Endodermal cell (in vitro differentiated cells): Measurements from ENCODE around the gene POU2AF1. TPM values are rescaled to one million over a fixed set of nuclear protein-coding genes. Genes with fewer than 3 reads are reported as not detected.

Source experiments
- DNase-seq: peaks from one replicate; pipeline ENCODE4 v3.0.0-alpha.2; 2017
- H3K27ac ChIP-seq: 2 replicates; pipeline ENCODE4 v1.5.1; 2013; ENCODE audit warnings: mild to moderate bottlenecking, low read depth, low read length, moderate library complexity
- H3K27me3 ChIP-seq: 2 replicates; pipeline ENCODE4 v1.6.1; 2013; ENCODE audit warnings: mild to moderate bottlenecking, low read length, moderate library complexity; ENCODE audit not compliant: insufficient read depth, control insufficient read depth, poor library complexity, severe bottlenecking
- H3K36me3 ChIP-seq: 2 replicates; pipeline ENCODE4 v1.7.0; 2013; ENCODE audit warnings: mild to moderate bottlenecking, low read length, moderate library complexity; ENCODE audit not compliant: control insufficient read depth, insufficient read depth
- H3K4me1 ChIP-seq: one replicate; pipeline ENCODE4 v1.7.0; 2013; ENCODE audit warnings: low read length; ENCODE audit not compliant: control insufficient read depth, insufficient read depth
- H3K4me3 ChIP-seq: 2 replicates; pipeline ENCODE4 v1.5.1; 2013; ENCODE audit warnings: mild to moderate bottlenecking, low read length, moderate library complexity
- H3K9ac ChIP-seq: 2 replicates; pipeline ENCODE4 v1.6.1; 2013; ENCODE audit warnings: mild to moderate bottlenecking, low read length, moderate library complexity; ENCODE audit not compliant: poor library complexity, severe bottlenecking; ENCODE audit errors: extremely low read depth
- H3K9me3 ChIP-seq: 2 replicates; pipeline ENCODE4 v1.6.1; 2013; ENCODE audit warnings: mild to moderate bottlenecking, low read length, moderate library complexity; ENCODE audit not compliant: control insufficient read depth
- H3K27ac Mint-ChIP-seq: 2 replicates; pipeline ENCODE4 v1.8.0; 2020; ENCODE audit warnings: mixed read lengths
- H3K27me3 Mint-ChIP-seq: 2 replicates; pipeline ENCODE4 v1.8.0; 2021; ENCODE audit warnings: mild to moderate bottlenecking, mixed read lengths; ENCODE audit not compliant: insufficient read depth
- H3K36me3 Mint-ChIP-seq: 2 replicates; pipeline ENCODE4 v1.8.0; 2020; ENCODE audit warnings: low read depth, mixed read lengths
- H3K4me1 Mint-ChIP-seq: 2 replicates; pipeline ENCODE4 v1.8.0; 2020; ENCODE audit warnings: mixed read lengths
- H3K4me3 Mint-ChIP-seq: 2 replicates; pipeline ENCODE4 v1.8.0; 2020; ENCODE audit warnings: mild to moderate bottlenecking, moderate library complexity, mixed read lengths
- H3K9me3 Mint-ChIP-seq: 2 replicates; pipeline ENCODE4 v1.8.0; 2020; ENCODE audit warnings: mild to moderate bottlenecking, mixed read lengths
- WGBS, 2 experiments: methylation state at CpG; one replicate each; pipeline versions ENCODE4 v1.1.5 to v1.1.7; 2013; ENCODE audit warnings: missing lambda C conversion rate in 2 of 2, mixed read lengths in 1 of 2; ENCODE audit not compliant: insufficient coverage in 1 of 2, insufficient read length in 1 of 2; 5-methylcytosine and 5-hydroxymethylcytosine counted together
- total RNA-seq, 2 donors: library from RNA; stranded (reverse); fragmentation: NEBNext Ultra II Directional in 1 of 2; extraction: Animal tissue kit (Norgen Biotek cat#: 25700) in 1 of 2; gene quantifications; 2 replicates in 1 of 2; 3 replicates in 1 of 2; pipeline ENCODE4 v1.2.1, GENCODE V29; 2021
- TF ChIP-seq, protein P1 (sequence below): fragments of 200-600 bp; sonication (generic); conservative IDR thresholded peaks from 2 replicates; pipeline ENCODE4 v1.5.0; 2021; ENCODE audit warnings: antibody characterized with exemption, mild to moderate bottlenecking

Gene POU2AF1
- total RNA-seq, 2 donors from 2014 or later = 0.46 to 0.77 TPM

DNA sequence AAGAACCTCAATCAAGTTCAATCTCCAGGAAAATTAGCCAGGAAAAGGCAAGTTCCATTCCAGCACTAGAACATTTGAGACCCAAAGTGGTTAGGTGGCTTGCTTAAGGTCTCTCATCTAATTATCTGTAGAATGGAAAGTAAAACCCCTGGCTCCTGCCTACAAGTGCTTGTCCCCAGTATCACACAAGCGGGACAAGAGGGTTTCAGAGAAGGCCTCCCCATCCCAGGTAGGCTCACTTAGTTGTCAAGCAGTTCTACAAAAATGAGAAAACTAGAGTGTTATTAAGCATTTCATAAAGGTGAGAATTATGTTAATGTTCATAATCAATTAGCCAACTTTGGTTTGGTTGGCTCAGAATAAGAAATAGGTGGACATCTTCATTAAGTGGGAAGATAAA, 5.5 kb downstream of the POU2AF1 start:
- no peak for DNase-seq
- Histone ChIP-seq H3K9ac (no peak overlapping the region), H3K27me3 (peaks cover 11% of the 10 kb centered on the region), H3K27ac (no peak overlapping the region), H3K36me3 (no peaks in the 10 kb centered on the region), H3K4me3 (no peak overlapping the region), H3K9me3 (no peaks in the 10 kb centered on the region), H3K4me1 (no peaks in the 10 kb centered on the region)
- 100% methylated on average over 1 of the region's 1 CpG for WGBS, 2 experiments
- H3K9me3 Mint-ChIP-seq = no peaks in the 10 kb centered on the region
- no peak overlapping the region for H3K4me3 Mint-ChIP-seq
- TF ChIP-seq, protein P1, sequence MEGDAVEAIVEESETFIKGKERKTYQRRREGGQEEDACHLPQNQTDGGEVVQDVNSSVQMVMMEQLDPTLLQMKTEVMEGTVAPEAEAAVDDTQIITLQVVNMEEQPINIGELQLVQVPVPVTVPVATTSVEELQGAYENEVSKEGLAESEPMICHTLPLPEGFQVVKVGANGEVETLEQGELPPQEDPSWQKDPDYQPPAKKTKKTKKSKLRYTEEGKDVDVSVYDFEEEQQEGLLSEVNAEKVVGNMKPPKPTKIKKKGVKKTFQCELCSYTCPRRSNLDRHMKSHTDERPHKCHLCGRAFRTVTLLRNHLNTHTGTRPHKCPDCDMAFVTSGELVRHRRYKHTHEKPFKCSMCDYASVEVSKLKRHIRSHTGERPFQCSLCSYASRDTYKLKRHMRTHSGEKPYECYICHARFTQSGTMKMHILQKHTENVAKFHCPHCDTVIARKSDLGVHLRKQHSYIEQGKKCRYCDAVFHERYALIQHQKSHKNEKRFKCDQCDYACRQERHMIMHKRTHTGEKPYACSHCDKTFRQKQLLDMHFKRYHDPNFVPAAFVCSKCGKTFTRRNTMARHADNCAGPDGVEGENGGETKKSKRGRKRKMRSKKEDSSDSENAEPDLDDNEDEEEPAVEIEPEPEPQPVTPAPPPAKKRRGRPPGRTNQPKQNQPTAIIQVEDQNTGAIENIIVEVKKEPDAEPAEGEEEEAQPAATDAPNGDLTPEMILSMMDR = no peak
- no peaks in the 10 kb centered on the region for H3K4me1 Mint-ChIP-seq
- H3K36me3 Mint-ChIP-seq = no peaks in the 10 kb centered on the region
- H3K27ac Mint-ChIP-seq = no peak overlapping the region
- H3K27me3 Mint-ChIP-seq = peaks cover 17% of the 10 kb centered on the region

DNA sequence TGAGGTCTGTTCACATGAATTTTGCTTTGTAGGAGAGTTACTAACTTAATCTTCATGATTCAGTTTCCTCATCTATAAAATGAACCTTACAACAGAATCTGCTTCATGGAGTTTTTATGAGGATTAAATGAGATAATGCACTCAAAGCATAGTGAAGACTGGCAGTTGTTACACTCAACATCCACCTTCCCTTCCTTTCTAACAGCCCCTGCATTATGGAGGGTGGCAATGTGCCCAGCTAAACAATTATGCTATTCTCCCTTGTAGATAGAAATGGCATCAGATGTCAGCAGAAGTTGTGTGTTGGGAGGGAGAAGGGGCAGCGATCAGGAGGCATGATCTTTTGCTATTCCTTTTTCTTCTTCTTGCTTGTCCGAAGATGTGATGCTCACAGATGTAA, 6.5 kb downstream of the POU2AF1 start:
- H3K4me3 ChIP-seq = no peak overlapping the region
- Mint-ChIP-seq H3K9me3 (no peaks in the 10 kb centered on the region), H3K36me3 (no peaks in the 10 kb centered on the region), H3K27me3 (peaks cover 19% of the 10 kb centered on the region), H3K27ac (no peak overlapping the region), H3K4me1 (no peaks in the 10 kb centered on the region), H3K4me3 (no peak overlapping the region)
- no peak overlapping the region for H3K9ac ChIP-seq
- TF ChIP-seq, protein P1 = no peak
- H3K36me3 ChIP-seq = no peaks in the 10 kb centered on the region
- peaks cover 11% of the 10 kb centered on the region for H3K27me3 ChIP-seq
- H3K9me3 ChIP-seq = no peaks in the 10 kb centered on the region
- H3K4me1 ChIP-seq = no peaks in the 10 kb centered on the region
- DNase-seq = no peak
- no peak overlapping the region for H3K27ac ChIP-seq
- WGBS, 2 experiments = 83 to 90% methylated on average over 1 to 2 of the region's 2 CpGs

DNA sequence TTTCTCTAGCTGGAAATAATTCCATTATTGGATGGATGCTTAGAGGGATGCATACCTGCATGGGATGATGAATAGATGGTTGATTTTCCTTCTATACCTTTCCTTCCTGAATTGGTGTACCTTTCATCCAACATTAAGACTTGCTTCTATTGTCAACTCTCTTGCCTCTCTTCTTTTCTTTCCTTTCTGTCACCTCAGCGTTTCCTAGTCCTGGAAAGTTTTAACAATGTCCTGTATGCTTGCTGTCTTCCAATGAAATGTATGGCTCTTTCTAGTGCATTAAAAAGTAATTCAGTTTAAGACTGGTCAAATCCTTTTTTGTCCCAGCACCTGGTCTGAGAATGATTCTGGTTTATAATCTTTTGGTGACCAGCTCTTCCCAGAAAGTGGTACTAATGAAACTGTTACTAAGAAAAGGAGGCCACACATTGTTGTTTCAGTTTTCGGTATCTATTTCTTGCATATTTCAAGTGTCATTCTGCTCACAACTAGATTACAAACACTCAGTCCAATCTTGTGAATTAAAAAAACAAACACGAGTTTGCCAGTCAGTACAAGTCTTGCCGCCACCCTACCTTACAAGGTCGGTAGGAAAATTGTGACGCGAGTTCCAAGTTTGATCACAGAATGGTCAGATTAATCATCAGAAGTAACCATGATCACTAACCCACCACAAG, 8.0 kb downstream of the POU2AF1 start:
- Histone ChIP-seq H3K27ac (no peak overlapping the region), H3K4me1 (no peaks in the 10 kb centered on the region), H3K9ac (no peak overlapping the region), H3K36me3 (no peaks in the 10 kb centered on the region), H3K4me3 (no peak overlapping the region), H3K9me3 (no peaks in the 10 kb centered on the region), H3K27me3 (peaks cover 11% of the 10 kb centered on the region)
- peaks cover 30% of the 10 kb centered on the region for H3K27me3 Mint-ChIP-seq
- no peak overlapping the region for H3K4me3 Mint-ChIP-seq
- TF ChIP-seq, protein P1 = no peak
- no peaks in the 10 kb centered on the region for H3K9me3 Mint-ChIP-seq
- no peaks in the 10 kb centered on the region for H3K4me1 Mint-ChIP-seq
- H3K27ac Mint-ChIP-seq = no peak overlapping the region
- no peak for DNase-seq
- 77 to 80% methylated on average over 5 to 7 of the region's 7 CpGs for WGBS, 2 experiments
- no peaks in the 10 kb centered on the region for H3K36me3 Mint-ChIP-seq
